Upper lobe of left lung (tissue), 6 donors: Measurements from ENCODE around the gene SPTB. TPM values are rescaled to one million over a fixed set of nuclear protein-coding genes. Genes with fewer than 3 reads are reported as not detected.
A peak's percentile ranks its signal among the peaks of the same experiment; 100 is the strongest.

Source experiments
- ATAC-seq, 2 donors: fragments of 200-7000 bp; cut with Tn5 transposase; one replicate each; pipeline ENCODE4 v1.9.1; 2022; ENCODE audit warnings: mild to moderate bottlenecking in 2 of 2, moderate library complexity in 2 of 2; ENCODE audit not compliant: low FRiP score in 2 of 2
- DNase-seq, 2 donors: peaks; one replicate each; pipeline ENCODE4 v3.0.0-alpha.2; 2019 to 2020
- H3K27ac ChIP-seq, 4 donors: fragments of 200-600 bp; sonication (generic); one replicate each; pipeline ENCODE4 v1.5.1; 2016 to 2019
- H3K27me3 ChIP-seq, 4 donors: fragments of 200-600 bp; sonication (generic); one replicate each; pipeline ENCODE4 v1.5.1; 2017 to 2019
- H3K36me3 ChIP-seq, 4 donors: fragments of 200-600 bp; sonication (generic); one replicate each; pipeline ENCODE4 v1.5.1; 2016 to 2019
- H3K4me1 ChIP-seq, 4 donors: fragments of 200-600 bp; sonication (generic); one replicate each; pipeline ENCODE4 v1.5.1; 2018 to 2019
- H3K4me3 ChIP-seq, 4 donors: fragments of 200-600 bp; sonication (generic); one replicate each; pipeline ENCODE4 v1.5.1; 2017 to 2019; ENCODE audit warnings: mild to moderate bottlenecking in 2 of 4, moderate library complexity in 1 of 4
- H3K9me3 ChIP-seq, 4 donors: fragments of 200-600 bp; sonication (generic); one replicate each; pipeline ENCODE4 v1.5.1; 2018 to 2019
- EP300 ChIP-seq, 4 donors: sonication (generic); formaldehyde crosslinking; IDR thresholded peaks; one replicate each; pipeline ENCODE4 v1.5.1; 2017; ENCODE audit warnings: antibody characterized with exemption in 4 of 4, control low read depth in 2 of 4
- POLR2A ChIP-seq, 4 donors: fragments of 450-650 bp; IDR thresholded peaks; one replicate each; pipeline ENCODE4 v1.5.1; 2016 to 2017; ENCODE audit warnings: antibody characterized with exemption in 4 of 4, mild to moderate bottlenecking in 2 of 4
- POLR2AphosphoS5 ChIP-seq, 2 donors: sonication (generic); formaldehyde crosslinking; IDR thresholded peaks; one replicate each; pipeline ENCODE4 v1.5.1; 2017; ENCODE audit warnings: antibody characterized with exemption in 2 of 2
- WGBS, 2 donors: methylation state at CpG; one replicate each; pipeline ENCODE4 v1.1.5; 2017 to 2018; 5-methylcytosine and 5-hydroxymethylcytosine counted together
- total RNA-seq, 6 donors: library from RNA; depleted of rRNA in 4 of 6; stranded (reverse); fragments of >200 nt in 4 of 6; gene quantifications; one replicate each; pipeline versions ENCODE4 v1.1.0 to v1.2.1, GENCODE V29; 2016 to 2021
- TF ChIP-seq, protein P1 (sequence below), 6 experiments: fragments of 450-650 bp in 4 of 6; fragments of 200-600 bp in 2 of 6; sonication (generic) in 2 of 6; IDR thresholded peaks; one replicate each; pipeline ENCODE4 v1.5.1; 2016 to 2019; ENCODE audit warnings: antibody characterized with exemption in 6 of 6
- donor health status: DM: no; HTN: no; CAD: no; lungs with moderate emphysema.
- donor health status: DM: no; HTN: yes; CAD: no; lungs with severe emphysema.

Gene SPTB
- total RNA-seq, 6 donors from 2014 or later, result 2.1 to 3.3 (median 2.7) TPM

DNA sequence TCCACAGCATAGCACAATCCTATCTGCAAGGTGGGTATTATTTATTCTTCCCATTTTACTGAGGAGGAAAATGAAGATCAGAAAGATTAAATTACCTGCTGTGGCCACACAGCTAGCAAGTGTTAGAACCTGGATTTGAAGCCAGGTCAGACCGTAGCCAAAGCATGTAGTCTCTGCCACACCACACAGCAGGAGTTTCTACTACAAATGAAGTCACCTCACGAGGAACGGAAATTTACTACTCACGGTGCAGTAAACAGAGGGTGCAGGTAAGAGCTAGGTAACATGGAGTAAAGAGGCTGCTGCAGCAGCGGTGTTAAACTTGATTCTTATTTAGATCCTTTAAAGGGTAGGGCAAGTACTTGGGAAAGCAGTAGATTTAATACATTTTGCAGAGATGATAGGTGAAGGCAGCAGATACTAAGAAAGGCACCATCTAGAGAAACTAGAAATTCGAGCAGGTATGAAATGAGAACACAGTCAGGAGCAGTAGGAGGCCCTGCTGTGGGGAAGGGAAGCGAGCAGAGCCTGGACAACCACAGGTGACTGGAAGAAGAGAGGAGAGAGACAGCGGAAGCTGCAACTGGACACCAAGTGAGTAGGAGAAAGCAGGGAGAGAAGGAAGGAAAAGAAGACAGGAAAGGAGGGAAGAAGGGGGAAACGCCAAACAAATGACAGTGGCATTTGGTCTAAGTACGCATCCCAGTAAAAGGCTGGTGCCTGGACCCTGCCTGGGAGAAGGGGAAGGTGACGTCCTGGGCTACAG lies 21.5 kb downstream of the SPTB start:
- no peaks in the 10 kb centered on the region for H3K4me1 ChIP-seq
- no peak for DNase-seq
- H3K27ac ChIP-seq, result no peak overlapping the region
- WGBS, 2 donors, result 69 to 72% methylated on average over 11 of the region's 11 CpGs
- no peak overlapping the region for H3K4me3 ChIP-seq
- H3K27me3 ChIP-seq, result no peaks in the 10 kb centered on the region
- H3K36me3 ChIP-seq, result no peaks in the 10 kb centered on the region
- no peak for ATAC-seq
- TF ChIP-seq POLR2AphosphoS5 (IDR thresholded peaks at IDR 0.05) (no peak), EP300 (IDR thresholded peaks at IDR 0.05) (no peak)
- H3K9me3 ChIP-seq, result no peaks in the 10 kb centered on the region

DNA sequence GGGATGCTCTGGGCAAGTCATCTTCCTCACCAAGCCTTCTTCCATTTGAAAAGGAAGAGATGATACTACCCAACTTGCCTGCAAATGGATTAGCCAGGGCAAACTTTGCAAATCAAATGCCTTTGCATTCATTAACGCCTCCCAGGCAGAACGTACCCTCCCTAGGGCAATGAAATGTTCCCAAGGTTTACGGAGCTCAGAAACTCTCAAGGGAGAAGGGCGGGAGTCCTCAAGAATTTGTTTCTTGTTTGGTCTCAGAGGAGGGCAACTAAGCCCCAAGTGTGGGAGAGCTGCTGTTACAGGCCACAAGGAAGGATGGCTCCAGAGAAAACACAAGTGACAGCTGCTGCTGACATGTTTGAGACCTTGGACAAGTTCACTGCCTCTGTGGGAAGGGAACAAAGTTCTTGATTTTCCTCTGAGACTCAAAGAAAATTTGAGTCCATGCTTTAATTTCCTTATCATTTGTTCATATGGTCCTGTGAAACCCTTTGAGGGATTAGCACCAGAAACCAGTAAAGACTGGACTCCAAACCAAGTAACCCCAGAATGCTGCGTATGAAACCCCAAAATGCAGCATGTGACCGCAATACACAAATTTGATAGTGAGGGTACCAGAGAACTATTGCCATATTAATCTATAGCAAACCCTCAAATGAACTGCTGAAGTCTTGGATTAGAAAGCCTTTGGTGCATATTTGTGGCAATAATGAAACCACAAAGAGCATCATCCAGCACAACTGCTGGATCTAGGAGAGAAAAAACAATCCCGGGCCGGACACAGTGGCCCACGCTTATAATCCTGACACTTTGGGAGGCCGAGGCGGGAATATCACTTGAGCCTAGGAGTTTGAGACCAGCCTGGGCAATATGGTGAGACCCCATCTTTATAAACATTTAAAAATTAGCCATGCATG lies 22.9 kb downstream of the SPTB start:
- Histone ChIP-seq H3K27me3 (no peaks in the 10 kb centered on the region), H3K4me1 (no peaks in the 10 kb centered on the region), H3K4me3 (no peak overlapping the region), H3K9me3 (no peaks in the 10 kb centered on the region), H3K27ac (no peak overlapping the region), H3K36me3 (no peaks in the 10 kb centered on the region)
- ATAC-seq, result no peak
- WGBS, 2 donors, result 82 to 84% methylated on average over 11 of the region's 11 CpGs
- DNase-seq, result no peak
- TF ChIP-seq EP300 (IDR thresholded peaks at IDR 0.05), result no peak
- TF ChIP-seq POLR2A (IDR thresholded peaks at IDR 0.05), result no peak
- no peak for TF ChIP-seq POLR2AphosphoS5 (IDR thresholded peaks at IDR 0.05)
- TF ChIP-seq, protein P1, sequence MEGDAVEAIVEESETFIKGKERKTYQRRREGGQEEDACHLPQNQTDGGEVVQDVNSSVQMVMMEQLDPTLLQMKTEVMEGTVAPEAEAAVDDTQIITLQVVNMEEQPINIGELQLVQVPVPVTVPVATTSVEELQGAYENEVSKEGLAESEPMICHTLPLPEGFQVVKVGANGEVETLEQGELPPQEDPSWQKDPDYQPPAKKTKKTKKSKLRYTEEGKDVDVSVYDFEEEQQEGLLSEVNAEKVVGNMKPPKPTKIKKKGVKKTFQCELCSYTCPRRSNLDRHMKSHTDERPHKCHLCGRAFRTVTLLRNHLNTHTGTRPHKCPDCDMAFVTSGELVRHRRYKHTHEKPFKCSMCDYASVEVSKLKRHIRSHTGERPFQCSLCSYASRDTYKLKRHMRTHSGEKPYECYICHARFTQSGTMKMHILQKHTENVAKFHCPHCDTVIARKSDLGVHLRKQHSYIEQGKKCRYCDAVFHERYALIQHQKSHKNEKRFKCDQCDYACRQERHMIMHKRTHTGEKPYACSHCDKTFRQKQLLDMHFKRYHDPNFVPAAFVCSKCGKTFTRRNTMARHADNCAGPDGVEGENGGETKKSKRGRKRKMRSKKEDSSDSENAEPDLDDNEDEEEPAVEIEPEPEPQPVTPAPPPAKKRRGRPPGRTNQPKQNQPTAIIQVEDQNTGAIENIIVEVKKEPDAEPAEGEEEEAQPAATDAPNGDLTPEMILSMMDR (IDR thresholded peaks at IDR 0.05), result no peak

DNA sequence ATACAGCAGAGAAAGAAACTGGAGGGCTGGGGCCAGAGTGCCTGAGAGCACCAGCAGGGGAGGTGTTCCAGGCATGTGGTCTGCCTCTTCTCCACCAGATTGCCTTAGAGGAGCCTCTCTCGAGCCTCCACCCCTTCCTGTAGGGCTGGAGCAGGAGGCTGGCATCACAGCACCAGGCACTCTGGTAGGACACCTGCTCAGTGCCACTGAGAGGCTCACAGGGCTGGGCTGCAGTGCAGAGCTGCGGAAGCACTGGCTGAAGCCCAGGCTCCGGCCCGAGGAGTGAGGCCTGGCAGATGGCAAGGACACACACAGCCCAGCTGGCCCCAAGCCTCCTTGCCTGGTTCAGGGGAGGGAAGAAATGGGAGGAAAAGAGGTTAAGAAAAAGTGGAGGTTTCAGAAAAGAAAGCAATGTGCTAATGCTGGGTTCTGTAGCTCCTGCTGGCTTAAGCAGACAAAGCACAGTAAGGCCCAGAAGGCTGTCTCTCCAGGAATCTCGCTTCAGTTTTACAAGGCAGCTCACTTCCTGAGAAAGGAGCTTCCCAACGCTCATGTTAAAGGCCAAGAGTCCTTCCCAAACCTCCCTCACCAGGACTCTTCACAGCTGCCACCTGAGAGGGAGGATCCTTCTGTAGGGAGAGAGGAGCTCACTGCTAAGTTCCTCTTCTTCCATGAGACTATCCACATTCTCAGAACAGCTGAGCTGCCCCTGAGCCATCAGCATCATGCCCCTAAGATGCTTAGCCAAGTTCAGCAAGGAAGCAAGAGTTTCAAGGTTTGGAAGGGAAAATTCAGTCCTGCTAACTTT lies 23.8 kb downstream of the SPTB start:
- no peak overlapping the region for H3K4me3 ChIP-seq
- ATAC-seq, result no peak

DNA sequence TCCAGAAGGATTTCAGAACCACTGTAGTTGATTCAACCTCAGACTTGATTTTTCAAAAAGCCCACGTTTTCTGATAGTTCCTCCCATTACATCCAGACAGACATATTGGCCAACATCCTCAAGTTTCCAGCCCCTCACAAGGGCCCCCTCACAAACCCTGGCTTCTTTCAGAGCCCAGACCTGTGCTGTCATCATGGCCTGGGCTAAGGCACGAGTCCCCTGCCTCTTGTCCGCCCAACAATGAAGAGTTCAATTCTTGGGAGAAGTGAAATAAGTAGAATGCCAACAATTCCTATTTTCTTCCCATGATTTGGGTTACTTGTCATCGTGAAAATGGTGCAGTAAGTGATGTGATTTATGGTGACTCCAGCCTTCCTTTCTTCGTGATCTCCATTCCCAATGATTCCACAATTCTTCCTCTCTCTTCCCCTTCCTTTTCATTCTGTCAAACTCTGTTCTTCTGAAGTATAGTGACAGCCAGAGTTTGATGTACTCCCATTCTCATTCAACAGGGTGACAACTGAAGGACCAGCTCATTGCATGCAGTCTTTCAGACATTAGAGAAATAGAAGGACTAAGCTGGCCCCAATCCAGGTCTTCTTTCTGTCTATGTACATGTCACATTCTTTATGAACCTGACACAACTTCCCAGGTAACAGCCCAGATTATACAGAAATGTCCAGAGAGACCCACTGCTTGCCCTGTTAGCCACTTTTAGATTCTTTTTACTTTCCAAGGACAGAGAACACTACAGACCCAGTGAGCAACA lies 29.2 kb downstream of the SPTB start:
- TF ChIP-seq POLR2AphosphoS5 (IDR thresholded peaks at IDR 0.05), result no peak
- TF ChIP-seq, protein P1 (IDR thresholded peaks at IDR 0.05), result no peak
- no peak for DNase-seq

More for the DNA sequence above, 23.8 kb downstream of the SPTB start:
- TF ChIP-seq POLR2A (IDR thresholded peaks at IDR 0.05) (no peak), POLR2AphosphoS5 (IDR thresholded peaks at IDR 0.05) (no peak), EP300 (IDR thresholded peaks at IDR 0.05) (no peak)
- TF ChIP-seq, protein P1 (IDR thresholded peaks at IDR 0.05), result no peak
- Histone ChIP-seq H3K27me3 (no peaks in the 10 kb centered on the region), H3K4me1 (no peaks in the 10 kb centered on the region), H3K9me3 (no peaks in the 10 kb centered on the region), H3K27ac (no peak overlapping the region), H3K36me3 (no peaks in the 10 kb centered on the region)
- DNase-seq, result peak in 1 of 2 donors; percentile 32
- WGBS, 2 donors, result 54 to 55% methylated on average over 6 of the region's 6 CpGs

More for the DNA sequence above, 29.2 kb downstream of the SPTB start:
- ATAC-seq, result no peak
- H3K27me3 ChIP-seq, result no peaks in the 10 kb centered on the region
- no peak overlapping the region for H3K27ac ChIP-seq
- H3K4me1 ChIP-seq, result no peaks in the 10 kb centered on the region
- no peak overlapping the region for H3K4me3 ChIP-seq
- WGBS, 2 donors, result 75 to 85% methylated on average over 5 of the region's 5 CpGs
- no peaks in the 10 kb centered on the region for H3K36me3 ChIP-seq
- no peaks in the 10 kb centered on the region for H3K9me3 ChIP-seq
